ENCODE results near the gene MMRN2.

- no peak for TF ChIP-seq EP300 (IDR thresholded peaks at IDR 0.05; ENCODE audit: borderline replicate concordance in 1 of 2, low read depth in 2 of 2, low read length in 2 of 2)
- TF ChIP-seq POLR2AphosphoS5 (IDR thresholded peaks at IDR 0.05; ENCODE audit: low read depth, low read length) = no peak
- no peak for TF ChIP-seq CTCF (IDR thresholded peaks at IDR 0.05; ENCODE audit: control extremely low read depth in 1 of 3, insufficient read depth in 1 of 3, low read depth in 1 of 3, low read length in 3 of 3)
- no peak for TF ChIP-seq ATF2 (IDR thresholded peaks at IDR 0.05; ENCODE audit: low read length)
Observed at GRCh38 chr10:86950349-86950748, 7.1 kb downstream of the MMRN2 start.
